HEK293 (cell line): Measurements from ENCODE around the gene DCDC2.

ENCODE experiments used
- CTCF ChIA-PET: fragments of 350-600 bp; formaldehyde crosslinking; extraction: SDS; loops from one replicate; lab custom pipeline; 2021; ENCODE audit warnings: antibody characterized with exemption; lab: Yijun Ruan, JAX
- POLR2A ChIA-PET: fragments of 300-600 bp; formaldehyde crosslinking; extraction: SDS; loops from one replicate; lab custom pipeline; 2020; ENCODE audit warnings: antibody characterized with exemption, inconsistent platforms; lab: Yijun Ruan, JAX
- H3K27ac ChIP-seq: fragments of 200-500 bp; sonication (Bioruptor generic); 2 replicates; pipeline ENCODE4 v1.5.1; 2014; ENCODE audit warnings: low read depth, low read length, control low read depth, inconsistent platforms; ENCODE audit errors: extremely low read depth
- H3K36me3 ChIP-seq, 2 experiments: fragments of 200-500 bp in 1 of 2; sonication (Bioruptor generic) in 1 of 2; 1 replicate in 1 of 2; 2 replicates in 1 of 2; pipeline ENCODE4 v1.5.1; 2014 to 2017; ENCODE audit warnings: inconsistent platforms in 2 of 2, low read length in 2 of 2; ENCODE audit not compliant: control insufficient read depth in 2 of 2, insufficient read depth in 1 of 2
- H3K4me1 ChIP-seq: fragments of 200-500 bp; sonication (Bioruptor generic); 2 replicates; pipeline ENCODE4 v1.5.1; 2014; ENCODE audit warnings: mild to moderate bottlenecking, low read length, inconsistent platforms; ENCODE audit not compliant: control insufficient read depth, insufficient read depth
- H3K4me3 ChIP-seq: 2 replicates; pipeline ENCODE4 v1.5.1; 2011; ENCODE audit warnings: low read depth, mild to moderate bottlenecking, control low read depth, low read length, moderate library complexity
- H3K9me3 ChIP-seq: fragments of 200-500 bp; sonication (Bioruptor generic); 2 replicates; pipeline ENCODE4 v1.5.1; 2014; ENCODE audit warnings: low read depth, low read length, inconsistent platforms; ENCODE audit not compliant: control insufficient read depth, insufficient read depth
- BCL11A ChIP-seq: fragments of 450-650 bp; formaldehyde crosslinking; IDR thresholded peaks from 2 replicates; pipeline ENCODE4 v1.5.1; 2016; ENCODE audit warnings: low read depth, missing biosample characterization, missing genetic modification characterization
- INSM2 ChIP-seq: fragments of 450-650 bp; formaldehyde crosslinking; IDR thresholded peaks from 2 replicates; pipeline ENCODE4 v1.5.1; 2016; ENCODE audit warnings: missing biosample characterization, missing genetic modification characterization
- PATZ1 ChIP-seq: fragments of 450-650 bp; formaldehyde crosslinking; IDR thresholded peaks from 2 replicates; pipeline ENCODE4 v1.5.1; 2016; ENCODE audit warnings: missing biosample characterization, missing genetic modification characterization
- RBAK ChIP-seq: fragments of 450-650 bp; formaldehyde crosslinking; IDR thresholded peaks from 2 replicates; pipeline ENCODE4 v1.5.1; 2016; ENCODE audit warnings: missing biosample characterization, missing genetic modification characterization
- SP3 ChIP-seq: fragments of 450-650 bp; formaldehyde crosslinking; IDR thresholded peaks from 2 replicates; pipeline ENCODE4 v1.5.1; 2016; ENCODE audit warnings: missing biosample characterization, missing genetic modification characterization
- YY1 ChIP-seq: fragments of 450-650 bp; formaldehyde crosslinking; IDR thresholded peaks from 2 replicates; pipeline ENCODE4 v1.5.1; 2018; ENCODE audit warnings: missing biosample characterization, missing genetic modification characterization
- ZBTB21 ChIP-seq: fragments of 450-650 bp; formaldehyde crosslinking; IDR thresholded peaks from 2 replicates; pipeline ENCODE4 v1.5.1; 2017; ENCODE audit warnings: missing biosample characterization, missing genetic modification characterization
- ZBTB48 ChIP-seq: fragments of 450-650 bp; formaldehyde crosslinking; IDR thresholded peaks from 2 replicates; pipeline ENCODE4 v1.5.1; 2016; ENCODE audit warnings: missing biosample characterization, missing genetic modification characterization
- ZFP3 ChIP-seq: fragments of 450-650 bp; formaldehyde crosslinking; IDR thresholded peaks from 2 replicates; pipeline ENCODE4 v1.5.1; 2016; ENCODE audit warnings: low read depth, missing biosample characterization, missing genetic modification characterization
- ZNF138 ChIP-seq: fragments of 450-650 bp; formaldehyde crosslinking; IDR thresholded peaks from 2 replicates; pipeline ENCODE4 v1.5.1; 2016; ENCODE audit warnings: missing biosample characterization, missing genetic modification characterization, borderline replicate concordance
- ZNF174 ChIP-seq: fragments of 450-650 bp; formaldehyde crosslinking; IDR thresholded peaks from 2 replicates; pipeline ENCODE4 v1.5.0; 2017; ENCODE audit warnings: missing biosample characterization, mild to moderate bottlenecking, missing genetic modification characterization
- ZNF175 ChIP-seq: fragments of 450-650 bp; formaldehyde crosslinking; IDR thresholded peaks from 2 replicates; pipeline ENCODE4 v1.5.1; 2016; ENCODE audit warnings: missing biosample characterization, missing genetic modification characterization
- ZNF18 ChIP-seq: fragments of 450-650 bp; formaldehyde crosslinking; IDR thresholded peaks from 2 replicates; pipeline ENCODE4 v1.5.1; 2016; ENCODE audit warnings: missing biosample characterization, missing genetic modification characterization
- ZNF23 ChIP-seq: fragments of 450-650 bp; formaldehyde crosslinking; IDR thresholded peaks from 2 replicates; pipeline ENCODE4 v1.5.1; 2016; ENCODE audit warnings: missing biosample characterization, missing genetic modification characterization, borderline replicate concordance
- ZNF248 ChIP-seq: fragments of 450-650 bp; formaldehyde crosslinking; IDR thresholded peaks from 2 replicates; pipeline ENCODE4 v1.5.1; 2017; ENCODE audit warnings: missing biosample characterization, missing genetic modification characterization
- ZNF362 ChIP-seq: fragments of 450-650 bp; formaldehyde crosslinking; IDR thresholded peaks from 2 replicates; pipeline ENCODE4 v1.5.1; 2016; ENCODE audit warnings: missing biosample characterization, missing genetic modification characterization
- ZNF423 ChIP-seq: fragments of 450-650 bp; formaldehyde crosslinking; IDR thresholded peaks from 2 replicates; pipeline ENCODE4 v1.5.1; 2016; ENCODE audit warnings: missing biosample characterization, missing genetic modification characterization
- ZNF48 ChIP-seq: fragments of 450-650 bp; formaldehyde crosslinking; IDR thresholded peaks from 2 replicates; pipeline ENCODE4 v1.5.1; 2016; ENCODE audit warnings: missing biosample characterization, missing genetic modification characterization
- ZNF529 ChIP-seq: fragments of 450-650 bp; formaldehyde crosslinking; IDR thresholded peaks from 2 replicates; pipeline ENCODE4 v1.5.1; 2017; ENCODE audit warnings: missing genetic modification characterization, missing biosample characterization; ENCODE audit not compliant: insufficient replicate concordance
- ZNF548 ChIP-seq: fragments of 450-650 bp; formaldehyde crosslinking; IDR thresholded peaks from 2 replicates; pipeline ENCODE4 v1.5.1; 2016; ENCODE audit warnings: missing biosample characterization, missing genetic modification characterization
- ZNF571 ChIP-seq: fragments of 450-650 bp; formaldehyde crosslinking; IDR thresholded peaks from 2 replicates; pipeline ENCODE4 v1.5.0; 2017; ENCODE audit warnings: missing biosample characterization, missing genetic modification characterization
- ZSCAN18 ChIP-seq: fragments of 450-650 bp; formaldehyde crosslinking; IDR thresholded peaks from 2 replicates; pipeline ENCODE4 v1.5.1; 2016; ENCODE audit warnings: missing biosample characterization, missing genetic modification characterization

DCDC2 gene

GRCh38 chr6:24227556-24227955, 130.3 kb downstream of the DCDC2 start:
- no peaks in the 10 kb centered on the region for H3K9me3 ChIP-seq
- H3K4me1 ChIP-seq: no peaks in the 10 kb centered on the region
- H3K27ac ChIP-seq: no peak overlapping the region
- H3K4me3 ChIP-seq: no peak overlapping the region
- TF ChIP-seq ZNF548 (tag by site-specific recombination) (no peak), RBAK (tag by site-specific recombination) (no peak), ZNF529 (tag by site-specific recombination) (no peak), YY1 (tag by site-specific recombination) (no peak), ZSCAN18 (no peak), ZBTB48 (tag by site-specific recombination) (no peak), ZFP3 (tag by site-specific recombination) (no peak), ZNF362 (tag by site-specific recombination) (no peak), ZNF248 (no peak), ZNF174 (no peak)
- H3K36me3 ChIP-seq: no peaks in the 10 kb centered on the region
- POLR2A ChIA-PET: no interaction called here
- CTCF ChIA-PET: no interaction called here

- POLR2A ChIA-PET: no interaction called here
- CTCF ChIA-PET: no interaction called here
- TF ChIP-seq PATZ1 (tag by site-specific recombination) (no peak), ZNF175 (tag by site-specific recombination) (no peak), ZNF571 (no peak), ZNF48 (tag by site-specific recombination) (no peak), ZNF23 (tag by site-specific recombination) (no peak), ZNF362 (tag by site-specific recombination) (no peak), BCL11A (tag by site-specific recombination) (no peak), ZNF138 (tag by site-specific recombination) (no peak), ZBTB21 (tag by site-specific recombination) (no peak)
- TF ChIP-seq, all 188 proteins: peak for 0
- Histone ChIP-seq H3K27ac (no peak overlapping the region), H3K4me3 (no peak overlapping the region), H3K4me1 (no peaks in the 10 kb centered on the region), H3K36me3 (no peaks in the 10 kb centered on the region), H3K9me3 (no peaks in the 10 kb centered on the region)
Observed at GRCh38 chr6:24226541-24226940, 131.3 kb downstream of the DCDC2 start.

GRCh38 chr6:24225838-24226237, 132.0 kb downstream of the DCDC2 start:
- no peak overlapping the region for H3K4me3 ChIP-seq
- no peak overlapping the region for H3K27ac ChIP-seq
- no peaks in the 10 kb centered on the region for H3K36me3 ChIP-seq
- H3K9me3 ChIP-seq: no peaks in the 10 kb centered on the region
- ChIA-PET POLR2A (no interaction called here), CTCF (no interaction called here)
- no peaks in the 10 kb centered on the region for H3K4me1 ChIP-seq
- TF ChIP-seq SP3 (no peak), PATZ1 (tag by site-specific recombination) (no peak), ZNF423 (tag by site-specific recombination) (no peak), INSM2 (tag by site-specific recombination) (no peak), ZNF18 (tag by site-specific recombination) (no peak)
